Measurements from ENCODE around the gene CHST2. TPM values are rescaled to one million over a fixed set of nuclear protein-coding genes. Genes with fewer than 3 reads are reported as not detected.
A peak's percentile ranks its signal among the peaks of the same experiment; 100 is the strongest.

CHST2 gene
- total RNA-seq, 4 donors from 2014 or later: 2.8 to 20.6 (median 7.9) TPM

DNA sequence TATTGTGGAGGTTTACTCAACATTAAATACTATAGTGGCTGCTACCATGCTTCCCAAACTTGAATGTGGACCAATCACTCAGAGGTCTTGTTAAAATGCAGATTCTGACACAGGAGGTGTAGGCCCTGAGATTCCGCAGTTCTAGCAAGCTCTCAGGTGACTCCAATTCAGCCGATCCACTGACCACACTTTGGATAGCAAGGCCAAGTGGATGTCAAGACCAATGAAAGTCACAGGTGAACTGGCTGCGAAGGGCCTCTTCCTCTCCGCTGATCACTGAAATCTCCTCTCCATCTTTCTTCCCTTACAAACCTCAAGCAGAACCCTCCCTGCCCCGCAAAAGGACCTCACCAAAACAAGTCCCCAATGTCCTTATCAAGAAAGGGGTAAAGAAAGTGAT lies 9.2 kb upstream of the CHST2 start:
- Histone ChIP-seq H3K36me3 (no peaks in the 10 kb centered on the region), H3K27me3 (no peaks in the 10 kb centered on the region), H3K9me3 (peaks cover 0 to 6% (median 1%) of the 10 kb centered on the region in 4 donors), H3K27ac (no peak overlapping the region), H3K4me3 (no peak overlapping the region), H3K4me1 (no peaks in the 10 kb centered on the region)
- TF ChIP-seq, protein P1, sequence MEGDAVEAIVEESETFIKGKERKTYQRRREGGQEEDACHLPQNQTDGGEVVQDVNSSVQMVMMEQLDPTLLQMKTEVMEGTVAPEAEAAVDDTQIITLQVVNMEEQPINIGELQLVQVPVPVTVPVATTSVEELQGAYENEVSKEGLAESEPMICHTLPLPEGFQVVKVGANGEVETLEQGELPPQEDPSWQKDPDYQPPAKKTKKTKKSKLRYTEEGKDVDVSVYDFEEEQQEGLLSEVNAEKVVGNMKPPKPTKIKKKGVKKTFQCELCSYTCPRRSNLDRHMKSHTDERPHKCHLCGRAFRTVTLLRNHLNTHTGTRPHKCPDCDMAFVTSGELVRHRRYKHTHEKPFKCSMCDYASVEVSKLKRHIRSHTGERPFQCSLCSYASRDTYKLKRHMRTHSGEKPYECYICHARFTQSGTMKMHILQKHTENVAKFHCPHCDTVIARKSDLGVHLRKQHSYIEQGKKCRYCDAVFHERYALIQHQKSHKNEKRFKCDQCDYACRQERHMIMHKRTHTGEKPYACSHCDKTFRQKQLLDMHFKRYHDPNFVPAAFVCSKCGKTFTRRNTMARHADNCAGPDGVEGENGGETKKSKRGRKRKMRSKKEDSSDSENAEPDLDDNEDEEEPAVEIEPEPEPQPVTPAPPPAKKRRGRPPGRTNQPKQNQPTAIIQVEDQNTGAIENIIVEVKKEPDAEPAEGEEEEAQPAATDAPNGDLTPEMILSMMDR (IDR thresholded peaks at IDR 0.05): no peak
- no peak for TF ChIP-seq POLR2A (IDR thresholded peaks at IDR 0.05)
- no peak for DNase-seq

DNA sequence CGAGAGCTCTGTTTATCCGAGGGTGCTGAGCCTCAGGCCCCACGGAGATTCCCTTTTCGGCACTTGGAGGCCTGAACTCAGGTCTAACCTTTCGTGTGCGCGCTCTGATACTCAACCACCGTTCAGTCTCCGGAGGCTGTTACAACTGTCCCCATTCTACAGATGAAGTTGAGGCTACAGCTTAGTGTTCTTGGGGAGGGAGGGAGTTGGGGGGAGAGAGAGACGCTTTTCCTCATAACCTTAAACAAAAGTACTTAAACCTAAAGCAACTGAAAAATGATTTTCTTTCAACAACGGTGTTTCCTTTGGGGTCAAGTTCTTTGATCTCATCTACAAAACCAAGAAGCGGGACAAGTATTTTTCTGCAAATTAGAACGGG lies 952 bp upstream of the CHST2 start:
- H3K4me3 ChIP-seq: peak overlapping the region; percentile 64 to 84 (median 76)
- no peak for TF ChIP-seq POLR2A (IDR thresholded peaks at IDR 0.05)
- TF ChIP-seq, protein P1 (IDR thresholded peaks at IDR 0.05): no peak

DNA sequence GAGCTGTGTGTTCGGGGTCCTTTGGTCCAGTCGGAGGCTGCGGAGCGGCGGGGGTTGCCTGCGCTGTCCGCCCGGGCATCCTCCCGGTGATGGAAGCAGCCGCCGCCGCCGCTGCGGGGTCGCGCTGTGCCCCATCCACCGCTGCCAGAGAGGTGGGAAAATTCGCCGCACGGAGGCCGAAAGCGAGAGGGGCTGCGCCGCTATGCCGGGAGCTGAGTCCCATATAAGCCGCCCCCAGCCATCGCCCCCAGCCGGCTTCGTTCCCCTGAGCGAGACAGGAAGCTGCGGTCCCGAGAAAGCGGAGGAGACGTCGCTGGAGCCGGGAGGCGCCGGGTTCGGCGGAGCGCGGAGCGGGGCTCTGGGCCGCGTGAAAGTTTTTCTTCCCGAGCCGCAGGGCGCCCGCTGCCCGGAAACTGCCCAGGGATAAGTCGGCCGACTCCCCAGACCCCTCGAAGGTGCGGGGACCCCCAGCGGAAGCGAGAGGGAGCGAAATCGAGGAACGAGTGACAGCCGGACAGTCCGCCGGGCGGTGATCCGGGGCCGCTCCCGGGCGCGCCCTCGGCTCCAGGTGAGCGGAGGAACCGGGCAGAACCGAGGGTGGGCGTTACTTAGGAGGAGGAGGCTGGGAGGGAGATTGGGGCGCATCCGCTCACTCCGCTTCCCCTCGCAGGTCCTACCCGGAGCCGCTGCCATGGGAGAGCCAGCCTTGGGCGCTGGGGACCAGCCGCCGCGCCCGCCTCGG lies 574 bp downstream of the CHST2 start:
- no peaks in the 10 kb centered on the region for H3K27me3 ChIP-seq
- DNase-seq: peak; percentile 36 to 62 (median 55)
- peak overlapping the region; percentile 68 to 89 (median 82) for H3K27ac ChIP-seq
- no peak for TF ChIP-seq POLR2A (IDR thresholded peaks at IDR 0.05)
- TF ChIP-seq, protein P1 (IDR thresholded peaks at IDR 0.05): no peak
- H3K4me3 ChIP-seq: peak overlapping the region; percentile 64 to 84 (median 76)
- no peaks in the 10 kb centered on the region for H3K9me3 ChIP-seq
- peaks cover 0 to 21% (median 4%) of the 10 kb centered on the region in 4 donors for H3K4me1 ChIP-seq
- H3K36me3 ChIP-seq: no peaks in the 10 kb centered on the region

More for the DNA sequence above, 952 bp upstream of the CHST2 start:
- peak overlapping the region in 3 of 4 donors; percentile 80 to 89 (median 85) for H3K27ac ChIP-seq
- no peak for DNase-seq
- no peaks in the 10 kb centered on the region for H3K36me3 ChIP-seq
- H3K27me3 ChIP-seq: no peaks in the 10 kb centered on the region
- no peaks in the 10 kb centered on the region for H3K9me3 ChIP-seq
- peaks cover 0 to 21% (median 4%) of the 10 kb centered on the region in 4 donors for H3K4me1 ChIP-seq

DNA sequence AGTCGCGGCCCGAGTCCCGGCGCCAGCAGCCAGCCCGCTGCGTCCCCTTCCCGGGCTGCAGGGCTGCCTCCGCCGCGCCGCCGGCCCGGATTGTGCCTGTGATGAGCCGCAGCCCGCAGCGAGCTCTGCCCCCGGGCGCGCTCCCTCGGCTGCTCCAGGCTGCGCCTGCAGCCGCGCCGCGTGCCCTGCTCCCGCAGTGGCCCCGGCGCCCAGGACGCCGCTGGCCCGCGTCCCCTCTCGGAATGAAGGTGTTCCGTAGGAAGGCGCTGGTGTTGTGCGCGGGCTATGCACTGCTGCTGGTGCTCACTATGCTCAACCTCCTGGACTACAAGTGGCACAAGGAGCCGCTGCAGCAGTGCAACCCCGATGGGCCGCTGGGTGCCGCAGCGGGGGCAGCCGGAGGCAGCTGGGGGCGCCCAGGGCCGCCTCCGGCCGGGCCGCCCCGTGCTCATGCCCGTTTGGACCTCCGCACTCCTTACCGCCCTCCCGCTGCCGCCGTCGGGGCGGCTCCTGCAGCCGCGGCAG lies 1.2 kb downstream of the CHST2 start:
- TF ChIP-seq POLR2A (IDR thresholded peaks at IDR 0.05): no peak
- no peaks in the 10 kb centered on the region for H3K27me3 ChIP-seq

DNA sequence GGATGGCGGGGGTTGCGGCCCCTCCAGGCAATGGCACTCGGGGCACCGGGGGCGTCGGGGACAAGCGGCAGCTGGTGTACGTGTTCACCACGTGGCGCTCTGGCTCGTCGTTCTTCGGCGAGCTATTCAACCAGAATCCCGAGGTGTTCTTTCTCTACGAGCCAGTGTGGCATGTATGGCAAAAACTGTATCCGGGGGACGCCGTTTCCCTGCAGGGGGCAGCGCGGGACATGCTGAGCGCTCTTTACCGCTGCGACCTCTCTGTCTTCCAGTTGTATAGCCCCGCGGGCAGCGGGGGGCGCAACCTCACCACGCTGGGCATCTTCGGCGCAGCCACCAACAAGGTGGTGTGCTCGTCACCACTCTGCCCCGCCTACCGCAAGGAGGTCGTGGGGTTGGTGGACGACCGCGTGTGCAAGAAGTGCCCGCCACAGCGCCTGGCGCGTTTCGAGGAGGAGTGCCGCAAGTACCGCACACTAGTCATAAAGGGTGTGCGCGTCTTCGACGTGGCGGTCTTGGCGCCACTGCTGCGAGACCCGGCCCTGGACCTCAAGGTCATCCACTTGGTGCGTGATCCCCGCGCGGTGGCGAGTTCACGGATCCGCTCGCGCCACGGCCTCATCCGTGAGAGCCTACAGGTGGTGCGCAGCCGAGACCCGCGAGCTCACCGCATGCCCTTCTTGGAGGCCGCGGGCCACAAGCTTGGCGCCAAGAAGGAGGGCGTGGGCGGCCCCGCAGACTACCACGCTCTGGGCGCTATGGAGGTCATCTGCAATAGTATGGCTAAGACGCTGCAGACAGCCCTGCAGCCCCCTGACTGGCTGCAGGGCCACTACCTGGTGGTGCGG lies 1.9 kb downstream of the CHST2 start:
- Histone ChIP-seq H3K4me1 (peaks cover 0 to 21% (median 4%) of the 10 kb centered on the region in 4 donors), H3K27ac (peak overlapping the region in 2 of 4 donors; percentile 85 to 89), H3K4me3 (peak overlapping the region; percentile 64 to 84 (median 76)), H3K27me3 (no peaks in the 10 kb centered on the region), H3K36me3 (no peaks in the 10 kb centered on the region), H3K9me3 (no peaks in the 10 kb centered on the region)
- TF ChIP-seq POLR2A (IDR thresholded peaks at IDR 0.05): no peak
- TF ChIP-seq, protein P1 (IDR thresholded peaks at IDR 0.05): peak in 5 of 6 experiments; percentile 12 to 40 (median 31)
- peak; percentile 54 to 84 (median 67) for DNase-seq

More for the DNA sequence above, 1.2 kb downstream of the CHST2 start:
- Histone ChIP-seq H3K27ac (peak overlapping the region in 3 of 4 donors; percentile 80 to 89 (median 85)), H3K4me3 (peak overlapping the region; percentile 64 to 84 (median 76)), H3K4me1 (peaks cover 0 to 21% (median 4%) of the 10 kb centered on the region in 4 donors), H3K36me3 (no peaks in the 10 kb centered on the region), H3K9me3 (no peaks in the 10 kb centered on the region)
- DNase-seq: peak; percentile 49 to 64 (median 53)
